ENCODE results near the gene SEL1L3.

SEL1L3 gene

DNA sequence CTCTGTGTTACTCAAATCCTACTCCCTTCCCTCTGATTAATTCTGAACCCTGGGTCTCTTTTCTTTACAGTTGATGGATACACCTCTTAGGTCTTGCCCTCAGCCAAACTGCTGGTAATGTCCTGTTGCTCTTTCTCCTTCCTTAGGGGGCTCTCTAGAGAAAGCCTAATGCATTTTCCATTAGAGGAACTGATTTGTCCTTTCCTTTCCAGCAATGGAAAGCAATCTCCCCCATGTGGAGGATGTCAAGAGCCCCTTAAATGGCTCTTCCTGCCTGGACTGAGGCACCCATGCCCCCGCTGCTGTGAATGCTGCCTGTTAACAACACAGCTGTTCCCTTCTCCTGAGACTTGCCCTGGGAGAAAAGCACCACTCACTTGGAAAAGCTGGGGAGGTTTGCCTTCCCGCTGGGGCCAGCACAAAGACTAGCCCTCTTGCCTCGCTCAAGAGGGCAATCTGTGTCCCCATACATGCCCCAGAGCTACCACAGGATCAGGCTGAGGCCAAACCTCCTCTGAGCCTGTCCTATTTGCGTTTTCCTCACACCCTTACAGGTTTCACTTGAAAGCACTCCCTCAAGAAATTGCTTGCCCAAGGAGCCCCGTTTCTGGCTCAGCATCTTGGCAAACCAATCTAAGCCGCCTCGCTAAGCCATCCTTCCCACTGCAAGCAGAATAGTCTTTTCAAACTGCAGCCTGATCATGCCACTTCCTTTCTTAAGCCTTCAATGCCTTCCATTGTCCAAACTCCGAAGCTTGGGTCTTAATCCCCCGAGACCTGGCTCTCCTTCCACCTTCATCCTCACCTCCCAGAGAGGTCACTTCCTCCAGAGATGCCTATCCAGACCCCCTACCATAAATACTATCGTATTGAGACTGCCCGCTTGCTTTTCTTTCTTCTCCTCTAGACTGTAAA lies 28.0 kb upstream of the SEL1L3 start:
- no peak for DNase-seq (ENCODE audit: extremely low spot score)

DNA sequence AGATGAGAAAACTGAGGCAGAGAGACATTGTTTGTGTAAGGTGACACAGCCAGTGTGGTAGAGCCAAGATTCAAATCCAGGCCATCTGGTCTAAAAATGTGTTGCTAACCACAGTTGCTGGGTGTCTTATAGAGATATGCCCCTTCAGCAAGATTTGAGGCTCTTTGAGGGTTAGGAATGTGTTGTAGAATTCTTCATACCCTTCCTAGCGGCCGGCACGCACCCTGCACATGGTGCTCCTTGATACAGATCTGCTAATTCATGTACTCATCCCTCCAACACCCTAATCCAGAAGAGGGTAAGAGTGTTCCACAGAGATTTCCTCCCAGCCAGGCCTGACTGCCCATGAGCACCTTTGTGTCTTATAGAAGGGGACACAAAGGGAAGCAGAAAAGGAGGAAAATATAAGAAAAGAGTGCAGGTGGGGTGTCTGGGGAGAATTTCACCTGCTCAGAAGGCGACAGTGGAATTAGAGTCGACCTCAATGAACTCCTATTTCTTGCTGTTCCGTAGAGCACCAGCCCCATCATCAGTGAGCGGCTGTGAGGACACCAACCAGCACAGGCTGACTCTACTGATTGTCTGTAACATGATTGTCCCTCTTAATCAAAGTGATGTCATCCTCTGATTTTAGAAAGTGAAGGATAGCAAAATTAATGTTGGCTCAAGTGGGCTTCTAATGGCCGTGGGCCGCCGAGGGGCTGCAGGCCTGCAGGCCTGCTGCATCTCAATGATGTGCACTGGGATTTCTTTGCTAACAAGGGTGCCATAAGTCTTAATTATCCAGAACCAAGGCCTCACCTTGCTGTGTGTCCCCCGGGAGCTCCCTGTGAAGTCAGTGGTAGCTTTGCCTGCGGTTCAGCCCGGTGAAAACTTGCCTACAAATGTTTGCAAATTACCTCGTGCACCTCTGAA lies 27.1 kb upstream of the SEL1L3 start:
- ChIA-PET POLR2A (no interaction called here), CTCF (interaction anchor here (0.8 kb wide), 1 partner anchor 21 kb away, joined by 3 read pairs; no protein-coding TSS in a partner anchor)
- TF ChIP-seq, protein P1, sequence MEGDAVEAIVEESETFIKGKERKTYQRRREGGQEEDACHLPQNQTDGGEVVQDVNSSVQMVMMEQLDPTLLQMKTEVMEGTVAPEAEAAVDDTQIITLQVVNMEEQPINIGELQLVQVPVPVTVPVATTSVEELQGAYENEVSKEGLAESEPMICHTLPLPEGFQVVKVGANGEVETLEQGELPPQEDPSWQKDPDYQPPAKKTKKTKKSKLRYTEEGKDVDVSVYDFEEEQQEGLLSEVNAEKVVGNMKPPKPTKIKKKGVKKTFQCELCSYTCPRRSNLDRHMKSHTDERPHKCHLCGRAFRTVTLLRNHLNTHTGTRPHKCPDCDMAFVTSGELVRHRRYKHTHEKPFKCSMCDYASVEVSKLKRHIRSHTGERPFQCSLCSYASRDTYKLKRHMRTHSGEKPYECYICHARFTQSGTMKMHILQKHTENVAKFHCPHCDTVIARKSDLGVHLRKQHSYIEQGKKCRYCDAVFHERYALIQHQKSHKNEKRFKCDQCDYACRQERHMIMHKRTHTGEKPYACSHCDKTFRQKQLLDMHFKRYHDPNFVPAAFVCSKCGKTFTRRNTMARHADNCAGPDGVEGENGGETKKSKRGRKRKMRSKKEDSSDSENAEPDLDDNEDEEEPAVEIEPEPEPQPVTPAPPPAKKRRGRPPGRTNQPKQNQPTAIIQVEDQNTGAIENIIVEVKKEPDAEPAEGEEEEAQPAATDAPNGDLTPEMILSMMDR (IDR thresholded peaks at IDR 0.05; ENCODE audit: control extremely low read depth, extremely low read depth, low read depth, missing control alignments), result no peak
- DNase-seq (ENCODE audit: extremely low spot score), result no peak

More for the DNA sequence above, 28.0 kb upstream of the SEL1L3 start:
- POLR2A ChIA-PET, result no interaction called here
- TF ChIP-seq, protein P1 (IDR thresholded peaks at IDR 0.05; ENCODE audit: control extremely low read depth, extremely low read depth, low read depth, missing control alignments), result no peak
- CTCF ChIA-PET, result no interaction called here

- TF ChIP-seq, protein P1 (IDR thresholded peaks at IDR 0.05; ENCODE audit: control extremely low read depth, extremely low read depth, low read depth, missing control alignments), result no peak
- DNase-seq (ENCODE audit: extremely low spot score), result no peak
- POLR2A ChIA-PET, result no interaction called here
- CTCF ChIA-PET, result interaction anchor here (0.8 to 1.6 kb wide), 4 partner anchors 11 to 25 kb away, joined by 3 to 6 read pairs (median 6); partner anchors contain the start of gene SMIM20
Measured at GRCh38 chr4:25888781-25889180, 26.0 kb upstream of the SEL1L3 start.

DNA sequence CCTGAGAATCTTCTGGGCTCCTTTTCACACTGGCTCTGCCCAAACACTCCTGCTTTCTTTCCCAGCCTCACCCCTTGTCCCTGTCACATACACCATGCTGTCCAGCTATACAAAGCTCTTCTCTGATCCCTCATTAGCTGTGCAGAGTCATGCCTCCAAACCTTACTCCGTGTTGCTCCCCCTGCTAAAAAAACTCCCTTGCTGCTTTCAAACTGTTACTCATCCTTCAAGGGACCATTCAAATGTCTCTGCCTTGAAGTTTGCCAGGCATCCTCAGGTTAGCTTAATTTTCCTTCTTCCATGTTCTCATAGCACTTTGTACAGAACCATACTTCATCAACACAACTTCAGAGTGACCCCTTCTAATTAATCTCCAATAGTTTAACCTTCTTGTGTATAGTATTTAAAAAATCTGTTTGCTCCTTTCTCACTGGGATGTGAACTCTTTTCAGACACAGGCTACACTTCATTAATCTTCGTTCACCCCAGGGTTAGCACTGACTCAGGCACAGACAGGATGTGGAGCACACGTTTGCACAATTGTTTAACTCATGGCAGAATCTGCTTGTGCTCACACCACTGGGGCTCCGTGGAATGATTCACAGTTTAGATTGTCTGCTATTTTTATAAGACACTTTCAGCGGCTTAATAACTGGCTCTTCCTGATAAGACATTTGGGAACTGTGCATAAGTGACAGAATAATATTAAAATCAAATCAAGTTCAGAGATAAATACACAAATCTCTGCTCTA lies 21.4 kb upstream of the SEL1L3 start:
- DNase-seq (ENCODE audit: extremely low spot score), result no peak
- CTCF ChIA-PET, result interaction anchor here (1.3 to 1.8 kb wide), 4 partner anchors 12 to 28 kb away, joined by 4 to 7 read pairs (median 4); no protein-coding TSS in a partner anchor

GRCh38 chr4:25883565-25883964 lies 20.8 kb upstream of the SEL1L3 start:
- ChIA-PET POLR2A (interaction anchor here (0.6 kb wide), 1 partner anchor 8 kb away, joined by 3 read pairs; no protein-coding TSS in a partner anchor), CTCF (interaction anchor here (1.1 to 1.8 kb wide), 5 partner anchors 10 to 19 kb away, joined by 3 to 7 read pairs (median 4); no protein-coding TSS in a partner anchor)
- DNase-seq (ENCODE audit: extremely low spot score), result no peak
- TF ChIP-seq, protein P1 (IDR thresholded peaks at IDR 0.05; ENCODE audit: control extremely low read depth, extremely low read depth, low read depth, missing control alignments), result no peak

More for the DNA sequence above, 21.4 kb upstream of the SEL1L3 start:
- TF ChIP-seq, protein P1 (IDR thresholded peaks at IDR 0.05; ENCODE audit: control extremely low read depth, extremely low read depth, low read depth, missing control alignments), result no peak
- POLR2A ChIA-PET, result interaction anchor here (0.6 kb wide), 1 partner anchor 8 kb away, joined by 3 read pairs; no protein-coding TSS in a partner anchor
